Tibial nerve (tissue), 4 donors: ENCODE data around the gene ACSM3. TPM values are rescaled to one million over a fixed set of nuclear protein-coding genes. Genes with fewer than 3 reads are reported as not detected.

Experiments
- DNase-seq, 2 donors: peaks; one replicate each; pipeline ENCODE4 v3.0.0-alpha.2; 2019; ENCODE audit warnings: low spot score in 2 of 2
- H3K27ac ChIP-seq, 4 donors: fragments of 200-600 bp; sonication (generic) in 3 of 4; one replicate each; pipeline ENCODE4 v1.5.1; 2017 to 2019; ENCODE audit warnings: mild to moderate bottlenecking in 1 of 4
- H3K27me3 ChIP-seq, 2 donors: fragments of 200-600 bp; sonication (generic) in 1 of 2; one replicate each; pipeline versions ENCODE4 v1.5.1 to v1.6.0; 2017 to 2019
- H3K36me3 ChIP-seq, 3 donors: fragments of 200-600 bp; sonication (generic); one replicate each; pipeline ENCODE4 v1.5.1; 2018 to 2019
- H3K4me1 ChIP-seq, 4 donors: fragments of 200-600 bp; sonication (generic) in 3 of 4; one replicate each; pipeline ENCODE4 v1.5.1; 2017 to 2019
- H3K4me3 ChIP-seq, 4 donors: fragments of 200-600 bp; sonication (generic) in 3 of 4; one replicate each; pipeline ENCODE4 v1.5.1; 2017 to 2019; ENCODE audit warnings: mild to moderate bottlenecking in 1 of 4, moderate library complexity in 1 of 4
- H3K9me3 ChIP-seq, 4 donors: fragments of 200-600 bp; sonication (generic) in 3 of 4; one replicate each; pipeline ENCODE4 v1.5.1; 2017 to 2019
- EP300 ChIP-seq, 2 donors: sonication (generic); formaldehyde crosslinking; IDR thresholded peaks; one replicate each; pipeline ENCODE4 v1.6.1; 2017; ENCODE audit warnings: antibody characterized with exemption in 2 of 2, mild to moderate bottlenecking in 1 of 2
- POLR2A ChIP-seq, 2 donors: fragments of 450-650 bp; IDR thresholded peaks; one replicate each; pipeline ENCODE4 v1.6.1; 2017; ENCODE audit warnings: antibody characterized with exemption in 2 of 2, mild to moderate bottlenecking in 2 of 2, moderate library complexity in 2 of 2
- WGBS, 2 donors: methylation state at CpG; one replicate each; pipeline ENCODE4 v1.1.5; 2018; 5-methylcytosine and 5-hydroxymethylcytosine counted together
- total RNA-seq, 4 donors: library from RNA; depleted of rRNA; stranded (reverse); fragments of >200 nt; gene quantifications; one replicate each; pipeline ENCODE4 v1.1.0, GENCODE V29; 2016
- TF ChIP-seq, protein P1 (sequence below), 5 experiments: fragments of 200-600 bp in 3 of 5; fragments of 450-650 bp in 2 of 5; sonication (generic) in 3 of 5; IDR thresholded peaks; one replicate each; pipeline ENCODE4 v1.5.1; 2016 to 2019; ENCODE audit warnings: antibody characterized with exemption in 5 of 5, mild to moderate bottlenecking in 3 of 5, moderate library complexity in 2 of 5

The ACSM3 gene
- total RNA-seq, 4 donors from 2014 or later: 1.2 to 2.5 (median 1.6) TPM

DNA sequence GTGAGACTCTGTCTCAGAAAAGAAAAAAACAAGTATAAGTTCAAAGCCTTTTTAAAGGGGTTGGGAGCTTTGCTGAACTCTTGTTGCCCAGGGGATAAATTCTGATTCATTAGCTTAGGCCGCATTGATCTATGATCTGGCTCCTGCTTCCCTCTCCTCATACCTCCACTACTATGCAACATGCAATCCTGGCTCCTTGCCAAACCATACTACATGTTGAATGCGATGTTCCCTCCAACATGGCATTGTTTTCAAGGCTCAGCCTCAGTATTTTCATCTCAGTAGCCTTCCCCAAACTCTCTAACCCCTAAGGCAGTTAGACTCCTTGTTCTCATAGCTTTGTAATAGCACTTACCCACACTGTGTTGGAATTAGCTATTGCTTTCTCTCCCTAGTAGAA, 48.7 kb downstream of the ACSM3 start:
- Histone ChIP-seq H3K27ac (no peak overlapping the region), H3K27me3 (no peaks in the 10 kb centered on the region), H3K4me3 (no peak overlapping the region), H3K36me3 (peaks cover 0 to 7% (median 0%) of the 10 kb centered on the region in 3 donors), H3K4me1 (peaks cover 0 to 4% (median 0%) of the 10 kb centered on the region in 4 donors), H3K9me3 (no peaks in the 10 kb centered on the region)
- no peak for DNase-seq
- WGBS, 2 donors: 51 to 62% methylated on average over 2 of the region's 2 CpGs
- TF ChIP-seq, protein P1, sequence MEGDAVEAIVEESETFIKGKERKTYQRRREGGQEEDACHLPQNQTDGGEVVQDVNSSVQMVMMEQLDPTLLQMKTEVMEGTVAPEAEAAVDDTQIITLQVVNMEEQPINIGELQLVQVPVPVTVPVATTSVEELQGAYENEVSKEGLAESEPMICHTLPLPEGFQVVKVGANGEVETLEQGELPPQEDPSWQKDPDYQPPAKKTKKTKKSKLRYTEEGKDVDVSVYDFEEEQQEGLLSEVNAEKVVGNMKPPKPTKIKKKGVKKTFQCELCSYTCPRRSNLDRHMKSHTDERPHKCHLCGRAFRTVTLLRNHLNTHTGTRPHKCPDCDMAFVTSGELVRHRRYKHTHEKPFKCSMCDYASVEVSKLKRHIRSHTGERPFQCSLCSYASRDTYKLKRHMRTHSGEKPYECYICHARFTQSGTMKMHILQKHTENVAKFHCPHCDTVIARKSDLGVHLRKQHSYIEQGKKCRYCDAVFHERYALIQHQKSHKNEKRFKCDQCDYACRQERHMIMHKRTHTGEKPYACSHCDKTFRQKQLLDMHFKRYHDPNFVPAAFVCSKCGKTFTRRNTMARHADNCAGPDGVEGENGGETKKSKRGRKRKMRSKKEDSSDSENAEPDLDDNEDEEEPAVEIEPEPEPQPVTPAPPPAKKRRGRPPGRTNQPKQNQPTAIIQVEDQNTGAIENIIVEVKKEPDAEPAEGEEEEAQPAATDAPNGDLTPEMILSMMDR (IDR thresholded peaks at IDR 0.05): no peak
- TF ChIP-seq POLR2A (IDR thresholded peaks at IDR 0.05) (no peak), EP300 (IDR thresholded peaks at IDR 0.05) (no peak)

DNA sequence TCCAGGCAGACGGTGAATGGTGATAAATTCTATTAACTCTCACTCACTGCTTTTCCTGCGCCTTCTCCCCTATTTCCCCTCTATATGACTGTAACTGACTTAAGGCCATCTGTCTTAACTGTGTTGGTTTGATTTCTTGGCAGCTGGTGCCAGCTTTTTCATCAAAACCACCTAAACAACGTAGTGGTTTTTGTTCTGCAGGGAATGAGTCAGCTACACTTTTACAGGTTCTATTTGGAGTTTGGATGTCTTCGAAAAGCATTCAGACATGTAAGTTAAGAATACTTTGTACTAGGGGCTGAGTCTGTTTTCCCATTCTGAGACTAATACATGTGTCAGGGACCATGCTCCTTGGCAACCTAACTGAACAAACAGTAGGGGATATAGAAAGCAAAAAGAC, 51.0 kb downstream of the ACSM3 start:
- no peak overlapping the region for H3K4me3 ChIP-seq
- no peaks in the 10 kb centered on the region for H3K4me1 ChIP-seq
- WGBS, 2 donors: 85 to 87% methylated on average over 4 of the region's 4 CpGs

GRCh38 chr16:20818929-20819585, 55.2 kb downstream of the ACSM3 start:
- Histone ChIP-seq H3K27me3 (no peaks in the 10 kb centered on the region), H3K36me3 (peaks cover 0 to 24% (median 0%) of the 10 kb centered on the region in 3 donors), H3K9me3 (no peaks in the 10 kb centered on the region), H3K4me3 (no peak overlapping the region), H3K27ac (no peak overlapping the region), H3K4me1 (no peaks in the 10 kb centered on the region)
- no peak for DNase-seq
- TF ChIP-seq, protein P1 (IDR thresholded peaks at IDR 0.05): no peak
- TF ChIP-seq EP300 (IDR thresholded peaks at IDR 0.05): no peak
- WGBS, 2 donors: 96 to 97% methylated on average over 4 of the region's 4 CpGs

More for the DNA sequence above, 51.0 kb downstream of the ACSM3 start:
- no peaks in the 10 kb centered on the region for H3K9me3 ChIP-seq
- DNase-seq: no peak
- peaks cover 0 to 17% (median 0%) of the 10 kb centered on the region in 3 donors for H3K36me3 ChIP-seq
- H3K27me3 ChIP-seq: no peaks in the 10 kb centered on the region
- TF ChIP-seq EP300 (IDR thresholded peaks at IDR 0.05): no peak
- H3K27ac ChIP-seq: no peak overlapping the region

DNA sequence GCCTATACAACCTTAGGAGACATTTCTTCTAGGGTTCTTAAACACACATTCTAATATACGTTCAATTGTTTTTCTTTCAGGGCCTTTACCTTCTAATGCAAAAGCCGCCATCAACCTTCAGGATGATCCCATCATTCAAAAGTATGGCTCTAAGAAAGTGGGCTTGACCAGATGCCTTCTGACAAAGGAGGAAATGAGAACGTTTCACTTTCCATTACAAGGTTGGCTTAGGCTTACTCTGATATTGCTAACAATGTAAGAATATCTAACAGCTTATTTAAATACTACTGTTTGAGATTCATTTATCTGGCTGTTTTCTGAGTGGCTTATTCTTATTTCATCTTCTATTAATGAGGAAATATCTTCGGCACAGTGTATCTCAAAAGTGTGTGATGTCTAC, 57.9 kb downstream of the ACSM3 start:
- H3K4me3 ChIP-seq: no peak overlapping the region
- no peaks in the 10 kb centered on the region for H3K27me3 ChIP-seq
- no peak overlapping the region for H3K27ac ChIP-seq
- 87 to 92% methylated on average over 4 of the region's 4 CpGs for WGBS, 2 donors
- no peak for DNase-seq
- no peaks in the 10 kb centered on the region for H3K4me1 ChIP-seq
- no peaks in the 10 kb centered on the region for H3K9me3 ChIP-seq
- peaks cover 0 to 26% (median 0%) of the 10 kb centered on the region in 3 donors for H3K36me3 ChIP-seq
- TF ChIP-seq POLR2A (IDR thresholded peaks at IDR 0.05) (no peak), EP300 (IDR thresholded peaks at IDR 0.05) (no peak)
- TF ChIP-seq, protein P1 (IDR thresholded peaks at IDR 0.05): no peak

DNA sequence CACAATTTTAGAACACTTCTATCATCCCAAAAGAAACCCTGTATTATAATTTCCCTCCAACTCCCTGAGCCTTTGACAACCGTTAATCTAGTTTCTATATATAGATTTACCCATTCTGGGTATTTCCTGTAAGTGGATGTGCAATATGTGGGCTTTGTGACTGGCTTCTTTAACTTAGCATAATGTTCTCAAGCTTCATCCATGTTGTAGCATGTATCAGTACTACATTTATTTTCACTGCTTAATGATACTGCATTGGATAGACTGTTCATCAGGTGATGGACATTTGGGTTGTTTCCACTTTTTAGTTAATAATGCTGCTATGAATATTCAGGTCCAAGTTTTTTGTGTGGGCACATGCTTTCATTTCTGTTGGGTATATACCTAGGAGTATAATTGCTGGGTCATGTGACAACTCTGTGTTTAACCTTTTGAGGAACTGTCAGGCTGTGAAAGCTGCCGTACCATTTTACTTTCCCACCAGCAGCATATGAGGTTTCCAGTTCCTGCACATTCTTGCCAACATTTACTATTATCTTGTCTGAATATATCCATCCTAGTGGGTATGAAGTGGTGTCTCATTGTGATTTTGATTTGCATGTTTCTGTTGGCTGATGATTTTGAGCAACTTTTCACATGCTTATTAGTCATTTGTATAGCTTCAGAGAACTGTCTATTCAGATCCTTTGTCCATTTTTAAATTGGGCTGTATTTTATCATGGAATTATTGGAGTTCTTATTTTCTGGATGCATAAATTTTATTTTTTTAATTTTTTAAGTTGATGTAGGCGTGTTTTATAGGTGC, 58.9 kb downstream of the ACSM3 start:
- H3K27me3 ChIP-seq: no peaks in the 10 kb centered on the region
- no peaks in the 10 kb centered on the region for H3K4me1 ChIP-seq
- TF ChIP-seq EP300 (IDR thresholded peaks at IDR 0.05) (no peak), POLR2A (IDR thresholded peaks at IDR 0.05) (no peak)
- TF ChIP-seq, protein P1 (IDR thresholded peaks at IDR 0.05): no peak
- no peak overlapping the region for H3K4me3 ChIP-seq
- H3K36me3 ChIP-seq: peaks cover 0 to 26% (median 0%) of the 10 kb centered on the region in 3 donors
- no peak for DNase-seq
- H3K9me3 ChIP-seq: no peaks in the 10 kb centered on the region
- WGBS, 2 donors: 80 to 82% methylated on average over 3 of the region's 3 CpGs
- H3K27ac ChIP-seq: no peak overlapping the region
